HG03432 (cell line): ENCODE results near the gene NBEA.
"Not testable (repeated sequence)": the region's sequence is repeated elsewhere in the genome, so short reads cannot be mapped to it uniquely, and the experiment has no call there.

Experiments used
- ATAC-seq: cut with Tn5 transposase; IDR thresholded peaks from one replicate; pipeline ENCODE4 v1.9.1; 2021; ENCODE audit warnings: mild to moderate bottlenecking, moderate library complexity; ENCODE audit not compliant: unreplicated experiment

Gene NBEA

GRCh38 chr13:34941835-34942731 is at the start of gene NBEA:
Gene NBEA (plus strand): TSS chr13:34942270. CDS start chr13:34942821, 551 bp downstream.
- ATAC-seq: peak; percentile 87

- ATAC-seq: no peak
Observed at GRCh38 chr13:34894756-34895155, 47.3 kb upstream of the NBEA start.

GRCh38 chr13:34897220-34897619 is 44.9 kb upstream of the NBEA start:
- no peak for ATAC-seq

GRCh38 chr13:34899888-34900287 is 42.2 kb upstream of the NBEA start:
- no peak for ATAC-seq

- ATAC-seq: no peak
Observed at GRCh38 chr13:34900288-34900739, 41.8 kb upstream of the NBEA start.

GRCh38 chr13:34901572-34901971 is 40.5 kb upstream of the NBEA start:
- no peak for ATAC-seq

GRCh38 chr13:34911159-34911558 is 30.9 kb upstream of the NBEA start:
- no peak for ATAC-seq

GRCh38 chr13:34913040-34913439 is 29.0 kb upstream of the NBEA start:
- no peak for ATAC-seq

- ATAC-seq: no peak
Observed at GRCh38 chr13:34914416-34914815, 27.7 kb upstream of the NBEA start.

- ATAC-seq: no peak
Observed at GRCh38 chr13:34926508-34926907, 15.6 kb upstream of the NBEA start.

GRCh38 chr13:34928676-34929075 is 13.4 kb upstream of the NBEA start:
- ATAC-seq: not testable (repeated sequence)

GRCh38 chr13:34931572-34931971 is 10.5 kb upstream of the NBEA start:
- ATAC-seq: no peak

- ATAC-seq: no peak
Observed at GRCh38 chr13:34933349-34933748, 8.7 kb upstream of the NBEA start.

- no peak for ATAC-seq
Observed at GRCh38 chr13:34933786-34934185, 8.3 kb upstream of the NBEA start.

- no peak for ATAC-seq
Observed at GRCh38 chr13:34935841-34936240, 6.2 kb upstream of the NBEA start.

GRCh38 chr13:34939771-34940170 is 2.3 kb upstream of the NBEA start:
- ATAC-seq: no peak

- ATAC-seq: no peak
Observed at GRCh38 chr13:34941436-34941834, 635 bp upstream of the NBEA start.

GRCh38 chr13:34942732-34943435 is 814 bp downstream of the NBEA start:
- ATAC-seq: peak; percentile 27

GRCh38 chr13:34943436-34944273 is 1.6 kb downstream of the NBEA start:
- no peak for ATAC-seq

- ATAC-seq: no peak
Observed at GRCh38 chr13:34944274-34944634, 2.2 kb downstream of the NBEA start.

GRCh38 chr13:34944751-34945150 is 2.7 kb downstream of the NBEA start:
- no peak for ATAC-seq
